ENCODE data around the gene PCARE. TPM values are rescaled to one million over a fixed set of nuclear protein-coding genes. Genes with fewer than 3 reads are reported as not detected.

The PCARE gene
- total and polyA plus RNA-seq, 2 donors (not counting 1 experiment from before 2014, with no cell fraction given): not detected

GRCh38 chr2:29051730-29052129 lies 22.6 kb downstream of the PCARE start:
- H3K36me3 ChIP-seq (replicated peaks in 1 of 2; ENCODE audit: control extremely low read depth in 1 of 2, control insufficient read depth in 1 of 2, extremely low read depth in 1 of 2, insufficient read depth in 2 of 2, low read length in 1 of 2): no peaks in the 10 kb centered on the region
- H3K27ac ChIP-seq (ENCODE audit: low read length in 2 of 2): no peak overlapping the region
- Mint-ChIP-seq H3K27ac (no peak overlapping the region), H3K27me3 (no peaks in the 10 kb centered on the region), H3K4me3 (no peak overlapping the region), H3K9me3 (ENCODE audit: insufficient read depth) (no peaks in the 10 kb centered on the region), H3K4me1 (no peaks in the 10 kb centered on the region)
- no peak for TF ChIP-seq EZH2 (IDR thresholded peaks at IDR 0.05; ENCODE audit: borderline replicate concordance, insufficient read depth, low read depth, low read length, poor library complexity, severe bottlenecking)
- no peak for TF ChIP-seq CTCF (IDR thresholded peaks at IDR 0.05)
- H3K4me2 ChIP-seq (replicated peaks; ENCODE audit: low read depth, low read length, poor library complexity, severe bottlenecking): no peak overlapping the region
- no peak overlapping the region for H3K4me3 ChIP-seq (ENCODE audit: control extremely low read depth in 1 of 5, extremely low read depth in 1 of 5, insufficient read depth in 1 of 5, low read depth in 2 of 5, low read length in 4 of 5)
- ATAC-seq (ENCODE audit: low read depth): no peak
- WGBS (ENCODE audit: insufficient coverage): 95% methylated on average over 10 of the region's 12 CpGs
- intact Hi-C loops (cut with micrococcal nuclease): no loop called here
- POLR2A ChIA-PET: no interaction called here
- peaks cover 0 to 3% (median 0%) of the 10 kb centered on the region in 4 experiments for H3K27me3 ChIP-seq (replicated peaks in 1 of 4; ENCODE audit: control extremely low read depth in 1 of 4, control insufficient read depth in 3 of 4, insufficient read depth in 4 of 4, low read length in 3 of 4)
- no peak for DNase-seq
- no peak overlapping the region for H3K9ac ChIP-seq (ENCODE audit: low read length)
- no peak overlapping the region for H2AFZ ChIP-seq (ENCODE audit: insufficient read depth, low read depth, low read length, poor library complexity, severe bottlenecking)
- no peaks in the 10 kb centered on the region for H3K9me3 ChIP-seq (ENCODE audit: control extremely low read depth in 1 of 3, control insufficient read depth in 2 of 3, insufficient read depth in 1 of 3, low read length in 2 of 3)
- no peaks in the 10 kb centered on the region for H4K20me1 ChIP-seq (ENCODE audit: control insufficient read depth, insufficient read depth, low read length, poor library complexity, severe bottlenecking)
- no peaks in the 10 kb centered on the region for H3K79me2 ChIP-seq (ENCODE audit: control insufficient read depth, insufficient read depth, low read length)
- no peaks in the 10 kb centered on the region for H3K4me1 ChIP-seq (ENCODE audit: control insufficient read depth in 2 of 2, insufficient read depth in 2 of 2, low read length in 2 of 2)
- CTCF ChIA-PET: no interaction called here

DNA sequence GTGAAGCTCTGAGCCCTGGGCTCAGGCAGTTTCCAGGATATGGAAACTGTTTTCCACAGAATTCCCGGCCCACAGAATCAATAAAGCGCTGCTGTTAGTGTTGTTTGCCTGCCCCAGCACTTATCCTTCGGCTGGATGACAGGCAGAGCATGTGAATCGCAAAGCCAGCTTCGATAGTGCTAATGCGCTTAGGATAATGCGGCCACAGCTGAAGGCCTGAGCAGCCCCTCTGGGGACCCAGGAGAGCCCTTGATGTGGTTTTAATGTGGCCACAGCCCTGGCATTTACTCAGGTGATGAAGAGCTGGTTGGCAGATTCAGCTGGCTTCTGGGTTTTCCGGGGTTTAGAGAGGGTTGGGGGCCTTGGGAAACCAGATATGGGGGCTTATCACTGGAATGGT lies 23.7 kb downstream of the PCARE start:
- DNase-seq: no peak
- Mint-ChIP-seq H3K27me3 (no peaks in the 10 kb centered on the region), H3K4me1 (no peaks in the 10 kb centered on the region), H3K9me3 (ENCODE audit: insufficient read depth) (no peaks in the 10 kb centered on the region), H3K27ac (no peak overlapping the region), H3K4me3 (no peak overlapping the region)
- Histone ChIP-seq H3K9ac (ENCODE audit: low read length) (no peak overlapping the region), H3K27ac (ENCODE audit: low read length in 2 of 2) (no peak overlapping the region), H3K9me3 (ENCODE audit: control extremely low read depth in 1 of 3, control insufficient read depth in 2 of 3, insufficient read depth in 1 of 3, low read length in 2 of 3) (no peaks in the 10 kb centered on the region), H3K36me3 (replicated peaks in 1 of 2; ENCODE audit: control extremely low read depth in 1 of 2, control insufficient read depth in 1 of 2, extremely low read depth in 1 of 2, insufficient read depth in 2 of 2, low read length in 1 of 2) (no peaks in the 10 kb centered on the region), H3K79me2 (ENCODE audit: control insufficient read depth, insufficient read depth, low read length) (no peaks in the 10 kb centered on the region), H4K20me1 (ENCODE audit: control insufficient read depth, insufficient read depth, low read length, poor library complexity, severe bottlenecking) (no peaks in the 10 kb centered on the region), H2AFZ (ENCODE audit: insufficient read depth, low read depth, low read length, poor library complexity, severe bottlenecking) (no peak overlapping the region), H3K4me1 (ENCODE audit: control insufficient read depth in 2 of 2, insufficient read depth in 2 of 2, low read length in 2 of 2) (no peaks in the 10 kb centered on the region), H3K4me2 (replicated peaks; ENCODE audit: low read depth, low read length, poor library complexity, severe bottlenecking) (no peak overlapping the region), H3K27me3 (replicated peaks in 1 of 4; ENCODE audit: control extremely low read depth in 1 of 4, control insufficient read depth in 3 of 4, insufficient read depth in 4 of 4, low read length in 3 of 4) (peaks cover 0 to 3% (median 0%) of the 10 kb centered on the region in 4 experiments), H3K4me3 (ENCODE audit: control extremely low read depth in 1 of 5, extremely low read depth in 1 of 5, insufficient read depth in 1 of 5, low read depth in 2 of 5, low read length in 4 of 5) (no peak overlapping the region)
- POLR2A ChIA-PET: no interaction called here
- CTCF ChIA-PET: no interaction called here
- intact Hi-C loops (cut with micrococcal nuclease): no loop called here
- TF ChIP-seq EZH2 (IDR thresholded peaks at IDR 0.05; ENCODE audit: borderline replicate concordance, insufficient read depth, low read depth, low read length, poor library complexity, severe bottlenecking) (no peak), CTCF (IDR thresholded peaks at IDR 0.05) (no peak)
- 91% methylated on average over 8 of the region's 8 CpGs for WGBS (ENCODE audit: insufficient coverage)
- ATAC-seq (ENCODE audit: low read depth): no peak

Measured in B cell (primary cell).